Measurements from ENCODE around the gene ZBTB20. TPM values are rescaled to one million over a fixed set of nuclear protein-coding genes. Genes with fewer than 3 reads are reported as not detected.

Gene ZBTB20
- total RNA-seq, 1 experiment from 2014 or later = 4.8 TPM

- DNase-seq (ENCODE audit: extremely low read depth, low read depth) = no peak
Observed at GRCh38 chr3:114364806-114365654, 782.1 kb downstream of the ZBTB20 start.

- DNase-seq (ENCODE audit: extremely low read depth, low read depth) = no peak
Observed at GRCh38 chr3:114363554-114364202, 783.4 kb downstream of the ZBTB20 start.

GRCh38 chr3:114362815-114363214 lies 784.3 kb downstream of the ZBTB20 start:
- peak; percentile 4 for DNase-seq (ENCODE audit: extremely low read depth, low read depth)

GRCh38 chr3:114361391-114361790 lies 785.7 kb downstream of the ZBTB20 start:
- no peak for DNase-seq (ENCODE audit: extremely low read depth, low read depth)

GRCh38 chr3:114356525-114356924 lies 790.6 kb downstream of the ZBTB20 start:
- DNase-seq (ENCODE audit: extremely low read depth, low read depth) = no peak

- DNase-seq (ENCODE audit: extremely low read depth, low read depth) = no peak
Observed at GRCh38 chr3:114356066-114356465, 791.0 kb downstream of the ZBTB20 start.

GRCh38 chr3:114355653-114356052 lies 791.4 kb downstream of the ZBTB20 start:
- DNase-seq (ENCODE audit: extremely low read depth, low read depth) = no peak

- no peak for DNase-seq (ENCODE audit: extremely low read depth, low read depth)
Observed at GRCh38 chr3:114351822-114352145, 795.3 kb downstream of the ZBTB20 start.

- no peak for DNase-seq (ENCODE audit: extremely low read depth, low read depth)
Observed at GRCh38 chr3:114351123-114351821, 795.8 kb downstream of the ZBTB20 start.

- DNase-seq (ENCODE audit: extremely low read depth, low read depth) = no peak
Observed at GRCh38 chr3:114350690-114351089, 796.4 kb downstream of the ZBTB20 start.

GRCh38 chr3:114350271-114350670 lies 796.8 kb downstream of the ZBTB20 start:
- no peak for DNase-seq (ENCODE audit: extremely low read depth, low read depth)

- no peak for DNase-seq (ENCODE audit: extremely low read depth, low read depth)
Observed at GRCh38 chr3:114344492-114344891, 802.6 kb downstream of the ZBTB20 start.

- no peak for DNase-seq (ENCODE audit: extremely low read depth, low read depth)
Observed at GRCh38 chr3:114338651-114339357, 808.3 kb downstream of the ZBTB20 start.

- no peak for DNase-seq (ENCODE audit: extremely low read depth, low read depth)
Observed at GRCh38 chr3:114336857-114337256, 810.2 kb downstream of the ZBTB20 start.

- DNase-seq (ENCODE audit: extremely low read depth, low read depth) = no peak
Observed at GRCh38 chr3:114336122-114336697, 810.9 kb downstream of the ZBTB20 start.

- DNase-seq (ENCODE audit: extremely low read depth, low read depth) = no peak
Observed at GRCh38 chr3:114333923-114334240, 813.2 kb downstream of the ZBTB20 start.

GRCh38 chr3:114333180-114333922 lies 813.7 kb downstream of the ZBTB20 start:
- DNase-seq (ENCODE audit: extremely low read depth, low read depth) = no peak

- DNase-seq (ENCODE audit: extremely low read depth, low read depth) = no peak
Observed at GRCh38 chr3:114332342-114333179, 814.5 kb downstream of the ZBTB20 start.

GRCh38 chr3:114331710-114332109 lies 815.4 kb downstream of the ZBTB20 start:
- no peak for DNase-seq (ENCODE audit: extremely low read depth, low read depth)

Data from NCI-H460 (cell line).